HFF-Myc (cell line): ENCODE measurements around the gene SPIB.

ENCODE experiments used
- DNase-seq: peaks from one replicate; pipeline ENCODE4 v3.0.0-alpha.2; 2011; ENCODE audit warnings: low read depth; ENCODE audit errors: extremely low read depth
- H3K4me3 ChIP-seq: replicated peaks from 2 replicates; pipeline ENCODE4 v1.5.1; 2011; ENCODE audit warnings: low read depth, mild to moderate bottlenecking, control low read depth, low read length
- CTCF ChIP-seq: IDR thresholded peaks from 2 replicates; pipeline ENCODE4 v1.5.1; 2012; ENCODE audit warnings: mild to moderate bottlenecking, low read depth, low read length, control low read depth; ENCODE audit errors: missing control alignments

The SPIB gene

GRCh38 chr19:50461066-50461875 lies 42.5 kb downstream of the SPIB start:
- DNase-seq: peak; percentile 45
- peak; percentile 81 for TF ChIP-seq CTCF
- H3K4me3 ChIP-seq: no peak overlapping the region

DNA sequence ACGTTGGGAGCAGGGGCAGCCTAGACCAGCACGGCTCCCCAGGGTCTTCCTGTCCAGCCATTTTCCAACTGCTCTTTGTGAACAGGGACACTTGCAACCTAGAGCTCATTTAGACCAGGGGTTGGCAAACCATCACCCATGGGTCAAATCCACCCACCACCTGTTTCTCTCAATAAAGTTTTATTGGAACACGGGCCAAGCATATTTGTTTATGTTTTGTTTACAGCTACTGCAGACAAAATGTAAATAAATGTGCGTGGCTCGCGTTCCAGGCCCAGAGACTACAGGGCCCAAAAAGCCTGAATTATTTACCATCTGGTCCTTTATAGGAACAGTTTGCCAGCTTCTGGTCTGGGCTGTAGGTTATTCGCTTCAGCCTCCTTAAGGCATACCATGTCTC lies 44.2 kb downstream of the SPIB start:
- TF ChIP-seq CTCF: no peak

GRCh38 chr19:50464348-50464747 lies 45.6 kb downstream of the SPIB start:
- H3K4me3 ChIP-seq: no peak overlapping the region
- DNase-seq: no peak
- no peak for TF ChIP-seq CTCF

More for the DNA sequence above, 44.2 kb downstream of the SPIB start:
- DNase-seq: no peak
- H3K4me3 ChIP-seq: no peak overlapping the region

DNA sequence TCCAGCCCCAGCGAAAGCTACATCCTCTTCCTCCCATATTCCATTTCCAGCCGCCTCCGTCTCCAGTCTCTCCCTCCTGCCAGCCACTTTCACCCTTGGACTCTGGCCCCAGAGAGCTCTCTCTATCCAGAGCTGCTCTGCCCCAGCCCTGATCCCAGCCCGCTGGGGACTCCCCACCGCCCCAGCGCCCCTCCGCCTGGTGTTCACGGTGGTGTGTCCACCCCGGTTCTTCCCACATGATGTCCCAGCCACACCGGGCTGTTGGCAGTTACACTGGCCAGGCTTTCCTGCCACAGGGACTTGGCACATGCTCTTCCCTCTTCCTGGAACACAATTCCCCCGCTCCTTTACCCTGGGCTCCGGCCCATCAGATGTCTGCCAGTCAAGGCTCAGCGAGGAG lies 46.3 kb downstream of the SPIB start:
- no peak for TF ChIP-seq CTCF

DNA sequence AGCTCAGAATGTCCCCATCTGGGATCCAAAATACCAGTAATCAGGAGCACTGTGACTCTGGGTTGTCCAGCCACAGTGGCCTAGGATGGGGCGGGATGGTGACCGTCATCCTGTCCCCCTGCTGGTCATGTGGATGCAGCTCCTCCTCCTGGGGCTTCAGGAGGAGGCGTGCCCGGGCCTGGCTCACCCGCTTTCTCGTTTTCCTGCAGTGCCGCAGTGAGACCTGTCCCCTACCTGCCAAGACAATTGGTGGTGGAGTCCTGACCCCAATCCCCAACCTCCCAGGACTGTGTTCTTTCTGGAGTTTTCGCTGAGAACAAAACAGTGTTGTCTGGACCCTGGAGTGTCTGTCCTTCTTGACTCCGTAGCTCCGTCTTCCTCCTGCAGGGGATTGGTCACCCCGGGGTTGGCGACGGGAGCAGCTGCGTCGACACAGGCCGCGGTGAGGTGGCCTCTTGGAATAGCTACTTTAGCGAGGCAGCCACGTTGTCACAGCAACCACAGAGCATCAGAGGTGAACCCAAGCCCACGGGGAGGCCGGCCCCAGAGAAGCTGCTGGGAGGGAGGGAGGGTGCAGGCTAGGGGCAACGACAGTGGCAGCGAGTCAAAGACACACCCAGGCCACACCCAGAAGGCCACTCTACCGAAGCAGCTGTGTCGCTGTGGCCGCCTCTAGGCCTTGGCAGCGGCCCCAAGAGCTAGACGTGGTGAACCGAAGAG lies 47.4 kb downstream of the SPIB start:
- no peak overlapping the region for H3K4me3 ChIP-seq
- no peak for DNase-seq
- TF ChIP-seq CTCF: peak; percentile 48

More for the DNA sequence above, 46.3 kb downstream of the SPIB start:
- H3K4me3 ChIP-seq: no peak overlapping the region
- DNase-seq: no peak

DNA sequence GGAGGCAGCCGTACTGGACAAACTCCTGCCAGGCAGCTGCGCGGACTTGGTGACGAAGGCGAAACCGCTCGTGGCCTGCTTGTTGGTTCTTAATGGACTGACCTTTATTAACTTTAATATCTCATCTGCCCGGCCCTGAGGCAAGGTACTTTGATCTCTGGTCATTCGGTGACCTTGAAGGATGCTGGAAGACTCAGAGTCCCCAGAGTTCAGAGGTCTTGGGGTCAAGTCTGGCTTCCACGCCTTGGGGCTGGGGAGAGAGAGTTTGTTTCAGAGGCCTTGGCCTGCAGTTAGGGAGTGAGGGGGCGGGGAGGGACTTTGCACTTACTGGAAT lies 47.9 kb downstream of the SPIB start:
- TF ChIP-seq CTCF: no peak
- no peak for DNase-seq
- H3K4me3 ChIP-seq: no peak overlapping the region
